ENCODE measurements around the gene KDM1B.

The KDM1B gene

GRCh38 chr6:18264219-18264922, 109.1 kb downstream of the KDM1B start, which contains the start of gene DEK:
Gene DEK (minus strand): TSS chr6:18264530. CDS start chr6:18263987, 543 bp downstream.
- peak; percentile 72 to 83 for DNase-seq

- no peak for DNase-seq
Observed at GRCh38 chr6:18264923-18265377, 109.7 kb downstream of the KDM1B start.

GRCh38 chr6:18265787-18266522, 110.7 kb downstream of the KDM1B start:
- no peak for DNase-seq

GRCh38 chr6:18266523-18266912, 111.3 kb downstream of the KDM1B start:
- DNase-seq: no peak

- DNase-seq: no peak
Observed at GRCh38 chr6:18268066-18268465, 112.8 kb downstream of the KDM1B start.

- no peak for DNase-seq
Observed at GRCh38 chr6:18269253-18269652, 114.0 kb downstream of the KDM1B start.

GRCh38 chr6:18269717-18270116, 114.5 kb downstream of the KDM1B start:
- no peak for DNase-seq

- no peak for DNase-seq
Observed at GRCh38 chr6:18270216-18270615, 115.0 kb downstream of the KDM1B start.

All from inflammatory macrophage (primary cell).